Measurements from ENCODE around the gene UPB1.
A peak's percentile ranks its signal among the peaks of the same experiment; 100 is the strongest.

UPB1 gene

DNA sequence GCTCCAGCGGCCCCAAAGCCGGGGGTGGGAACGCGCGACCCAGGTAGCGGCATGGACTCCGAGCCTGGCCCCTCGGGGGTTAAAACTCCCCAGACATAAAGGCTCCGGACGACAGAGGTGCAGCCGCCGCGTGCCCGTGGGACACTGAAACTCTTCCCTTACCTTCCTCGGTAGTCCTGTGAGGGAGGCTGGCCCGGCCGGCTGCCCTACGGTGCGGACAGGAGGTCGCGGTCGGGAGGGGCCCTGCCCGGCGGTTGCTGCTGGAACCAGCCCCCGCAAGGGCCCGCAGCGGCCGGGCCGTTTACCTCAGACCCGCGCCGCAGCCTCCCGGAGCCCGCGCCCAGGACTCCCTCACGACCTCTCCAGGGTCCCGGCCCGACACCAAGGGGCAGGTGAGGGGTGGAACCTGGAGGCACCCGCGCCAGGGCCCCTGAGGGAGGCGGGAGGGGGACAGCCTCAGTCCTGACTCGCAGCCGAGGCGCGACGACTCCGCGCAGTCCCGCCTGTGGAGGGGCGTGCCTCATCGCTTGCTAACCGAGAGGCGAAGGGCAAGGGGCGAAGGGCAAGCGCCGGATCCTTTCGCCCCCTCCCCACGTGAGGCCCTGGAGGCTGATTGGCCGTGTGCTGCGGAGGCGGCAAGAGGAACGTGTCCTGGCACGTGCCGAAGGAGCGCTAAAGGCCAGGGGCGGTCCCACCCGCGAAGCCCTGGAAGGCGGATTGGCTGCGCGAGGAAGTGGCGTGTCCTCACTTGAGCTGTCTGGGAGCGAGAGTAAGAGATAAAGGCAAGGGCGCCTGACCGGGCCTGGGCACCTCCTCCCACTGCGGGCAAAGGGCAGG lies at the start of gene UPB1:
Gene UPB1 (plus strand): TSS at position 805 of the 837 bp plus-strand sequence. CDS start 72 bp downstream, outside the sequence.
- no peak for DNase-seq

DNA sequence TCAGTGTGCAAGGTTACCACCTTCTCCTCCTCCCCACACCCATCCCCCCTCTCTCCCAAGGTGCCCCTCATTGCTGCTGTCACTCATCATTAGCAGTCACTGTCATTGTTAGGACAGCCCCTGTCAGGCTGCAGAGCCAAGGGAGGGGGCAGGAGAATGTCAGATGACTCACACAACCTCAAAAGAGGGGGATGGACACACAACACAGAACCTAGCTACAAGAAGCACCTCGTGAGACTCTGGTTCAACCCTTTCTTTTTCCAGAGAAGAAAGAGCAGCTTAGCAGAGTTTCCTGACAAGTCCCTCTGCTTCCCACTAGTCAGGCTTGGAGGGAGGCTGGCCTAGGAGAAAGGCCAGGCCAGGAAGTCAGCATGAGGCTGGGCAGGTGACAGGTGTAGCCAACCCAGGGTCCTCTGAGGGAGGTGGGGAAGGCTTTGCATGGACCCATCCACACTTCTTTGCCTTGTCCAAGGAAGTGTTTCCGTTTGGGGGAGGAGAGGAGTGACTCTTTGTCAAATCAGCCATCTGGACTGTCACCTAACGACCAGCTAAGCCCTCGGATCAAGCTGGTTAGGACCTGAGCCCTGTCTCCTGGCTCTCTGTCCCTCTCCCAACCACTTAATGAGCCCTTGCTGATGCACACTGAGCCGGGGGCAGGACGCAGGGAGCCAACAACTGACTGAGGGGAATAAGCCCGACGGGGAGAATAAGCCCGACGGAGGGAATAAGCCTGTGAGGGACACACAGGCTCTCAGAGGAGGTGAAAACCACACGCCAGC lies 49.5 kb upstream of the UPB1 start:
- DNase-seq: peak in 1 of 2 experiments; percentile 14

DNA sequence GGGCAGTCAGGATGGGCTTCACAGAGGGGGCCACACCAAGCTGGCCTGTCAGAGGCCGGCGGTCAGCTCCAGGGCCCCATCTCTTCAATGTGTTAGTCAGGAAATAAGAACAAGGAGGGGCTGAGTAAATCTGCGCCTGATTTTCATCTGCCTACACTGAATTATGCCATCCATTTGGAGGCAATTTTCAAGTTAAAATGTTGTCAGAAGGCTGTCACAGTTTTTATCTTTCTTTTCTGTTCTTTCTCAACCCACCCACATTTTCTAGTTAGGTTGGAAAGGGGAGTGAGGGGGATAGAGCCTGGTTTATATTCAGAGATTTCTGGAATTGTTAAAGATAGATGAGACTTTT lies 48.9 kb upstream of the UPB1 start:
- no peak for DNase-seq

DNA sequence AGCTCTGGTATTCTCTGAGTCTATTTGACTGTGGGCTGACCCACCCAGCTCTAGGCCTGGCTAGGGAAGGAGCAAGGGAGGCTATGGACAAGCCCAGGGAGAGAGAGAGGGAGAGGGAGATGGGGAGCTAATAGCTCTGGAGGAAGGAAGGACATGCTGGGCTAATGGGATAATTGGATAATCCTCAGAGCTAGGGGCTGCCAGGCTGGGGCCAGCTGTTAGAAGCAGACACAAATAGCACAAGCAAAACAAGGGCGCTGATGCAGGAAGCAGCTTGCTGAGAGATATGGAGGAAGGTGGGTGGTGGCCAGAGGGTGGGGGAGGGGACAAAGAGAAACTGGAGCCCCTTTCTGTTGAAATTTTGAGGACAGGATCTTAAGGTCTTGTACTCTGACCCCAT lies 44.5 kb upstream of the UPB1 start:
- DNase-seq: peak; percentile 53 to 55

DNA sequence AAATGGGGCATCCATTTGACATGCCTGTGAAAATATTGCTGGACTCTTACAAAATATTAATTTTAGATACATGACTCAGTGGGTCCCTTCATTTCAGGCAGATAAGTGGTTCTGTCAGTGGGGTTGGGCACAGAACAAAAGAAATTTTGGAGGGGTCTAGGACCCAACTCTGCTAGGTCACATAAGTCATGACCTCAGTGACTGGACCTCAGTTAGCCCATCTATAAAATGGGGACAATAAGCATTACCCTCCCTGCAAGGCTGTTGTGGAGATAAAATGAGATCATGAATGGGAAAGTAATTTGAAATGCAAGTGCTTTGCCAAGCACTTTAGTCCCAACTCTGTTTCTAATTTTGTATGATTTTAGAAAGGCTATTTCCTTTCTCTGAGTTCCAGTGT lies 44.0 kb upstream of the UPB1 start:
- DNase-seq: no peak

DNA sequence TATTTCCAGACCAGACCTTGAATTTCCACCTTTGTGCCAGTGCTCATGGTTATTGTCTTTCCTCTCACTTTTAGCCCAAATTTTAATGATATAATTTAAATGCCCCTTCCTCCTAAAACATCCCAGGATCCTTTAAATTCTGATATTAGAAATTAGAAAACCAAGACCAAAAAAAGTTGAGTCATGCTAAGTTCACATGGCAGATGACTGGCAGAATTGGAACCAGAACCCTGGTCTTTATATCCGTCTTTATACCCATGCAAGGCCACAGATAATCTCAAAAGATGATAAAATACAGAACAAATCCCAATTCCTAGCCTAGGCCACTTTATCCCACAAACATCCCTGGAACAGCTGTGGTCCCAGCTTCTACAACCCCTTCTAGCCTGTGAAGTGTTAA lies 41.3 kb upstream of the UPB1 start:
- no peak for DNase-seq

DNA sequence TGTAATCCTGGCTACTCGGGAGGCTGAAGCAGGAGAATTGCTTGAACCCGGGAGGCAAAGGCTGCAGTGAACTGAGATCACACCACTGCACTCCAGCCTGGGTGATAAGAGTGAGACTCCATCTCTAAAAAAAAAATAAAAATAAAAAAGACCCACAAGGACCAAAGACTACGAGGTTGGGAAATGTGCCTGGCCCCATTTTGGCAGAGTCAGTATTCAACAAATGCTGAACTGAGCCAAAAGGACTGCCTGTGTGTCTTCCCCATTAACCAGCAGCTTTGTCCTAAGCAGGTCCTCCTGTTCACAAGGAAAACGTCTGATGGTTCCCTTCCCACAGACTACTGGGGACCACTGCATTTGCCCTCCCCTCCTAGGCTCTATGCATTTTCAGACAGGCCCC lies 40.1 kb upstream of the UPB1 start:
- DNase-seq: no peak

DNA sequence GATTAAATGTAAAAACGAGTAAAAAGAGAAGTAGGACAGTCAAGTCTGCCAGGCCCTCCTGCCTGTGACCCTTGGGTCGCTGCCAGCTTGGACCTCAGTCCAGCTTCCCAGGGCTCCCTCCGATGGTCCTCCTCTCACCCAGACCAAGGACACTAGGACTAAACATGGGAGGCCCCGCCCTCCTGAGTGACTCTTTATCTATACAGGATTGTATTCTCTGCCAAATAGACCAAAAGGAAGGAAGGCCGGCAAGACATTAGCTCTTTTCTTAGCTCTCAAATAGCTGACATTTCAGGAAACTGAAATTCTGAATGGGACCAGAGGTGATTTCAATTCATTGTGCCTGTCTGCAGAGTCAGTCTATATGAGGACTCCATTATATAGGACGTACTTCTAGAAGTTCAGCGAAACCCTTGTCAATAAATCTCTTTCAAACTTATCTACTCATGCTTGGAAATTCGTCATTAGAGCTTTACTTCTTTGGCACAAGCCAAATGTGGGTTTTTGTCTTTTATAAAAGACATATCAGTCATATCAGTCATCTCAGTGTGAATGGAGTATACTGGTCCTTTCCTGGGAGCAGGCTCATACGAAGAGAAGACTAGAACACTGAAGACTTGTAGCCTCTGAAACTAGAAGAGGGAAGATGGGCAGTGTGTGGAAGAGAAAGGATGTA lies 39.2 kb upstream of the UPB1 start:
- no peak for DNase-seq

DNA sequence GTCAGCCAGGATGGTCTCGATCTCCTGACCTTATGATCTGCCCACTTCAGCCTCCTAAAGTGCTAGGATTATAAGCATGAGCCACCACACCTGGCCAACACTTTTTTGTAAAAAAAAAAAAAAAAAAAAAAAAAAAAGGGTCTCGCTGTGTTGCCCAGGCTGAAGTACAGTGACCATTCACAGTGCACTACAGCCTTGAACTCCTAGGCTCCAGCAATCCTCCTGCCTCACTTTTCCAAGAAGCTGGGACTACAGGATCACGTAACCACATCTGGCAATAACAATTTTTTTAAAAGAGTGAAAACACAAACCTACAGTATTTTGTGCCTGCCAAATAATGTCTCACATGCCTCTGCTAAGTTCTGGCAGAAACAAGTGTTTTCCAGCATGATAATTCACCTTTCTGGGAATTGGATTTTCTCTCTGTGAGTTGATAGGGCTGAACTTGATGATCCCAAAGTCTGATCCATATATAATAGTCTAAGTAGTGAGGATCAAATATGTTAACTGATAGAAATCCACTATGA lies 37.2 kb upstream of the UPB1 start:
- DNase-seq: no peak

DNA sequence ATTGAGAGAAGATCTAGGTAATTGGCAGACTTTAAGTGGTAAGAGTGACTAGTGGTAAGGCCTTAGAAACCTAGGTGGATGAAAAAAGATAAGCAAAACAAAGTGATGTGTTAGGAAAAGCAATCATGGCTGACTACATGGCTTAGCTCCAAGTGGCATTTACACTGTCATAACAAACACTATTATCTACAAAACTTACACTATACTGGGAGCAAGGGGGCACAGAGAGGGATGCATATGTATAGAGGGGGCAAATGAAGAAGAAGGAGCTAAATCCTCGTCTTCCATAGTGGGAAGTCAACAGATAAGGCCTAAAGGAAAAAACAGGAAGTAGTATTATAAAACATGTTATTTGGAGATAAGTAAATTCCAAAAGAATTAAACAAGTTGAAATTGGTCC lies 35.2 kb upstream of the UPB1 start:
- peak in 1 of 2 experiments; percentile 11 for DNase-seq

DNA sequence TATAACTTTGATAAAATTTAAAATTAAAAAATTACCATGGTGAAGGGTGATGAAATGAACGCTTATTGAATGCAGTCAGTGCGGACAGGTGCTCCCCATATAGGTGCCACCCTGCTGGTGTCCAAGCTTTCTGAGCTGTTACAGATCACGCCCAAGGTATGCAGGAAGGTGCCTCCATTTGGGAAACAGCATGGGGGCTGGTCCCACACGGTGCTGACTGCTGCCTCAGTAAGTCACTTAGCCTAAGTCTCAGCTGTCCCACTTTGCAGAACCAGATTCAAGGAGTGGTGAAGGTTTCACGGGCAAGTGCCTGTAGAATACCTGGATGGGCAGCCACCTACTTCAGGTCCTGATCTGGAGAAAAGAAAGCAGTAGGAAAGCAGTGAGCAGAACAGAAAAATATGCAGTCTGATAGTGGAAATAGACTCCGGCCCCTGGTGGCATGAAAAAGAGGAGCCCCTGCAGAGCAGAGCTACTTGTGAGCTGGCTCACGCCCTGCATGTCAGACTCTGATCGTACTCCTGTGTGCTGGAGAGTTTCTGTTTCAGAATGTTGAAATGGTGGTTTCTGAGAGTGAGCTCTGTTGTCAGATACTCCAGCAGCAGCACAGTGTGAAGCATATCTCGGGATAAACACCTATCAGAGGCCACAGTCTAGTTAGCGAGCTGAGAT lies 34.6 kb upstream of the UPB1 start:
- DNase-seq: no peak

DNA sequence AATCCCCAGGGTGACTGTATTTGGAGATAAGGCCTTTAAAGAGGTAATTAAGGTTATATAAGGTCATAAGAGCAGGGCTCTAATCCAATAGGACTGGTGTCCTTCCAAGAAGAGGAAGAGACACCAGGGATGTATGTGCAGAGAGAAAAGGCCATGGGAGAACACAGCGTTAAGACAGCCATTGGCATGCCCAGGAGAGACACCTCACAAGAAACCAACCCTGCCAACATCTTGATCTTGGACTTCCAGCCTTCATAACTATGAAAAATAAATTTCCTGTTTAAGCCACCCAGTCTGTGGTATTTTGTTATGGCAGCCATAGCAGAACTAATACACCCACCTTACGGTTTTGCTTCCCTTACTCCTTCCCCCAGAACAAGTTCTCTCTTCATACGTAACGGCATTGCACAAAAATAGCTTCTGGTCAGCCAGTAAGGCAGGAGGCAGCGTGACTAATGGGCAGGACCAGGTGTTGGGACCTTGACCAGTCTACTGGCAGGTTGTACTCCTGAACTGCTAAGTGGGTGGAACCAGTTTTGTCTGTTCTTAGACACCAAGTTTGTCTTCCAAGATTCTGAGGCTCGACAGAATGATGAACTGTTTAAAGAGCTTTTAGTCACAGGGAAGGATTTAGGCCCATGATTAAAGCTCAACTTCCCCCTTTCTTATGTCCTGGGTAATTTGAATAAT lies 31.9 kb upstream of the UPB1 start:
- DNase-seq: no peak

DNA sequence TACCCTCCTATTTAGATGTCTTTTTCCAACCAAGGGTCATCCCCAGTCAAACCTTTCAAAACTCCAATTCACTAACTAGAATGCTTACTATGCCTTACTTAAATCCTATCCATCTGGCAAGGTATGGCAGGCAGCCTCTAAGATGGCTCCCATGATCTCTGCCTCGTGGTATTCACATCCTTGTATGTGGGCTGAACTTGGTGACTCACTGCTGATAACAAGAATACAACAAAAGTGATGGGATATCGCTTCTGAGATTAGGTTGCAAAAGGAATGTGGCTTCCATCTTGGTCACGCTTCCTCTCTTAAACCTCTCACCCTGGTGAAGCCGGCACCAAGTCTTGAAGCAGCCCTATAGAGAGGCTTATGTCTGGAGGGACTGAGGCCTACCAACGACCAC lies 29.6 kb upstream of the UPB1 start:
- peak in 1 of 2 experiments; percentile 7 for DNase-seq

DNA sequence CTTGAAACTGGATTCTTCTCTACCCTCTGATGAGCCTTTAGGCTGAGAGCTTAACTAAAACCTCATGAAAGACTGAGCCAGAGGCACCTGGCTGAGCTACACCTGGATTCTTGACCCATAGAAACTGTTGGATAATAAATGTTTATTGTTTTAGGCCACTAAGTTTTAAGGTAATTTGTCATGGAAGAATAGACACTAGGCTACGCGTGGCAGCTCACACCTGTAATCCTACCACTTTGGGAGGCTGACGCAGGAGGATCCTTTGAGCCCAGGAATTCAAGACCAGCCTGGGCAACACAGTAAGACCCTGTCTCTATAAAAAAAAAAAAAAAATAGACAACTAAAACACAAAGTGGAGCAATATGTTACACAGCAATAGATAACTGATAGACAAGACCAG lies 29.2 kb upstream of the UPB1 start:
- no peak for DNase-seq

DNA sequence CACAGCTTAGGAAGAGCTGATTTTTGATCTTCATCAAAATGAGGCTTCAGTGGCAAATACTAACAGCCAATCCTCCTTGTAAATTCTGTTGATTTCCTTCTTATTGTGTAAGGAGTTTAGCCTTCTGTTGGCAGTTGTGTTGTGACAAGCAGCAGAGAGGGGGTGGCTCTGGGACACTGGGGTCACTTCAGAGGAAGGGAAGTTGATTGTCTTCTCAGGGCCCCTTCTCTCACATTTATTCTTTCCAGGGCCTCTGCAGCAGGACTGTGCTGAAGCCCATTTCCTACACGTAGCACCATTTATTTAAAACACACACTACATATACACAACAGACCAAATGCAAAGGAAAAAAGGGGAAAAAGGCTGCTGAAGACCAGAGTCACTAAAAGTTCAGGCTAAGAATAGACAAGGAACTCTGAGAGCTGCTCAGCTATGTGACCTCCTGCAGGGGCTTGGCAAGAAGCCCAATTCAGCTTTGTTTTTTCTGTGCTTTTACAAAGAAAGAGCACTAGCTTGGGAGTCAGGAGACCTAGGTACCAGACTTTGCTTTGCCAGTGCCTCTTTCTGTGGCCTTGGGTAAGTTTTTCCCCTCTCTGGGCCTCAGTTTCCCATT lies 28.3 kb upstream of the UPB1 start:
- DNase-seq: peak; percentile 69 to 77

DNA sequence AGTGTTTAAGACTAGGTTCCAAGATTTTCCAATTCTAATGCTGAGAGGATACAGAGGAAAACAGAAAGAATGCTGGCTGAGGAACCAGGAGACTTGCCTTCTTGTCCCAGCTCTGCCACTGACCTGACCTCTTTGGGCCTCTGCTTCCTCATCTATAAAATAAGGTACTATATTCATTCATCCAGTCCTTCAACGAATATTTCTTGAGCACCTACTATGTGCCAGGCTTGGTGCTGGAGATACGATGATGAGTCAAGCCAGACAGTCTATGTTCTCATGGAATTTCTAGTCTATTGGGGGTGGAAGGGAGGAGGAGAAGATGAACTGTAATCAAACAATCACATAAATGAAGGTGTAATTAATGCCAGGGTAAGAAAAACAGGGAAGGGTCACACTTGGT lies 27.8 kb upstream of the UPB1 start:
- DNase-seq: no peak

DNA sequence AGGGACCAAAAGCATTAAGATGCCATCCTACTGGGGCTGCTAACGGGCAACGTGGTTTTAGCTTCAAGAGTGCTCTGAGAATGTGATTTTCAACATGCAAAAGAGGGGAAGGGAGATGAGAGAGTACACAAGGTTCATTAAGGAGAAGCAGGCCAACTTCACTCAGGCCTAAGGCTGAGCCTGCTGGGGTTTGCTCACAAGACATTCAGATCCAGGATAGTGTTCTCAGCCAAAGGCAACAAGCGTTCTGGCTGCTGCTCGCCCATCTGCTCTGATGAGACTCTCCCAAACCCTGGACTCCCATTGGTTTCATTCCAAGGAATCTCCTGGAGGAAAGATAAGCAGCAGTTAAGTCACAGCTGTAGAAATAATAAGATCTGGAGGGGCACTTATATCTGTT lies 23.6 kb upstream of the UPB1 start:
- no peak for DNase-seq

DNA sequence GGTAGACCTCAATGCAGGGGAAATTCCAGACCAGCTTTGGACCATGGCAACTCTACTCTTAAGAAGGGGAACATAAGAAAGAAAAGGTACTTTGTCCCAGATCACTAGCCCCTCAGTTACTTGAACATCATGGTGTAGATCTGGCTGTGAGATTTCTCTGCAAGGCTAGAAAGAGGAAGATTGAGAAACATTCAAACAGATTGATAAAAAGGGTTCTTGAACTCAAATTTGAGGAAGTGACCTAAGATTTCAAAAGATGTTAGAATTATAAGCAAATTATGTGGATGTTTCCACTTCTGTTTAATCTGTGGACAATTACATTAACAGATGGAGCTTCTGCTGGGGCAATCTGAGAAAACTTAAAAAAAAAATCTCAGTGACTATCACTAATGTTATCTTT lies 21.8 kb upstream of the UPB1 start:
- DNase-seq: peak; percentile 46 to 68

DNA sequence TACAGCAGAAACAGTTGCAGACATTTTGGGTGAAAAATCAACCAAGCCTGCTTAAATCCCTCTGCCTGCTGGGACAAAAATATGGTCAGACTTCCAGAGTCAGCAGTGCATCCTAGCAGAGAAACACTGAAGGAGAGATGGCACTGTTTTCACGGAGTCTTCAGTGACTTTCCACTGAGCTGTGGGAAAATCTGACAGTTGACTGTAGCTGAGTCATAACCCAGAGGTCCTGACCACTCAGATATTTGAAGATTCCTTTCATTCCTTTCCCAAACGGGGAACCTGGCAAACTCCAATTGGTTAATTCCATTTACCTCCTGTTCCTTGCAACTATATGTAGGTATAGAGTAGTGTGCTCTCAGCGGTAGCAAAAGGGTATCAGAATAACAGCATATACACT lies 20.9 kb upstream of the UPB1 start:
- DNase-seq: no peak

DNA sequence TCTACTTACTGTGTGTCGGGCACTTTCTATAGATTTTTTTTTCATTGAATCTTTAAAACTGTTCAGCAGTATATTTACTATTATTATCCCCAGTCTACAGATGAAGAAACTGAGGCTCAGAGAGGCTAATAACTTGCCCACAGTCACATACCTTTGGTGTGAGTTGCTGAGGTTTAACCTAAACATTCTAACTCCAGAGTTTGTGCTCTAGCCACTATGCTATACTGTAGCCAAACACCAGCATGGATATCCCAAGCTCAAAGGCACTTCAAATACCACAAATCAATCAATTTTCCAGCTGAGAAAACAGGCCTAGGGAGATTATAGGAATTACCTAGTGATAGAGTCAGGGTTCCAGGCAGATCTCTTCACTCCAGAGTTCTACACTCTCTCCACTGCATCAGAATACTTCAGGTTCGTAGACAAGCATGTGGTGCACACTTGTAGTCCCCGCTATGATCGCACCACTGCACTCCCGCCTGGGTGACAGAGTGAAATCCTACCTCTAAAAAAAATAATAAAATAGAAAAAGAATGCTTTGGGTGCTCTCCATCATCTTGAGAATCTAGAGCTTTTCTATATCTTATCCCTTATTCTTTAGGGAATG lies 20.4 kb upstream of the UPB1 start:
- DNase-seq: no peak

DNA sequence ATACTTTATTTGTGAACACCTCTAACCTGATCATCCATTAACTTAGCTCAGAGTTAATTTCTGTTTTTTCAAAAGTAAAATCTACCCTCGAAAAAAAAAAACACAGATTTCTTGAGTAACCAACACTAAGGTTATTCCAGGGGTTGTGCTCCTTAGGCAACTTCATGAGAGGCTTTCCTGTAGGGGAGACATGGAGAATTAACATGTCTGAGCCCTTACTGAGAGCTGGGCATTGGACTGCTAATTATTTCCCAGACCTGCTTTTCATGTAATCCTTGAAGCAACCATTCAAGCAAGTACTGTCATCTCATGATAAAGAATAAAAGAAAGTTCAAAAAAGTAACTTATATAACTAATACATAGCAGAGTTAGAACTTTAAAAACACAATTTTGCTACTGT lies 13.5 kb upstream of the UPB1 start:
- DNase-seq: no peak
